Measurements from ENCODE around the gene WIPF3. TPM values are rescaled to one million over a fixed set of nuclear protein-coding genes. Genes with fewer than 3 reads are reported as not detected.

The WIPF3 gene
- total RNA-seq, 1 experiment from 2014 or later: 2.0 TPM

DNA sequence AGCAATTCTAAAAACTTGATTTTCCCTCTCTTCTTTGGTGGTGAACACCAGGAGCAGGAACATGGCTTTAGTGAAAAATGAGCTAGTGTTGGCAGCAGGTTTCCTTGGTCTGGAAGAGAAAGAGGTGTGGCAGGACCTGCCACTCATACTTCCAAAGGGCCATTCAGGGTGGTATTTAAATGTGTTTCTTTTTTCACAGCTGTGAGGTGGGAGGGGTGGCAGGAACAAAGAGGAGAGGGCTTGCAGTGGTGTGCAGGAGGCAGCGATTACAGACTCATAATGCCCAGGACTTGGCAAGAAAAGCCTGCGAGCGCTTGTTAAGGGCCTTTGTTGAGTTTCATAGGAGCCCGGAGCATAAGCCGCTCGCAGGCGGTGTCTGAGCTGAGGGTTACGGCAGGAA, 36.8 kb downstream of the WIPF3 start:
- Histone ChIP-seq H3K27ac (ENCODE audit: low read length) (no peak overlapping the region), H3K27me3 (ENCODE audit: control insufficient read depth, insufficient read depth, low read length) (peaks cover 5% of the 10 kb centered on the region), H3K9me3 (ENCODE audit: control insufficient read depth, insufficient read depth, low read depth, low read length) (no peaks in the 10 kb centered on the region), H3K4me1 (ENCODE audit: control insufficient read depth, insufficient read depth, low read length) (no peaks in the 10 kb centered on the region), H3K36me3 (ENCODE audit: control insufficient read depth, insufficient read depth, low read length) (no peaks in the 10 kb centered on the region), H3K4me3 (ENCODE audit: low read depth in 2 of 2, low read length in 2 of 2) (no peak overlapping the region)
- TF ChIP-seq TCF7L2 (IDR thresholded peaks at IDR 0.05; ENCODE audit: low read depth, low read length) (no peak), SIN3A (IDR thresholded peaks at IDR 0.05; ENCODE audit: borderline replicate concordance, insufficient read depth, low read depth, low read length) (no peak)
- TF ChIP-seq, protein P1, sequence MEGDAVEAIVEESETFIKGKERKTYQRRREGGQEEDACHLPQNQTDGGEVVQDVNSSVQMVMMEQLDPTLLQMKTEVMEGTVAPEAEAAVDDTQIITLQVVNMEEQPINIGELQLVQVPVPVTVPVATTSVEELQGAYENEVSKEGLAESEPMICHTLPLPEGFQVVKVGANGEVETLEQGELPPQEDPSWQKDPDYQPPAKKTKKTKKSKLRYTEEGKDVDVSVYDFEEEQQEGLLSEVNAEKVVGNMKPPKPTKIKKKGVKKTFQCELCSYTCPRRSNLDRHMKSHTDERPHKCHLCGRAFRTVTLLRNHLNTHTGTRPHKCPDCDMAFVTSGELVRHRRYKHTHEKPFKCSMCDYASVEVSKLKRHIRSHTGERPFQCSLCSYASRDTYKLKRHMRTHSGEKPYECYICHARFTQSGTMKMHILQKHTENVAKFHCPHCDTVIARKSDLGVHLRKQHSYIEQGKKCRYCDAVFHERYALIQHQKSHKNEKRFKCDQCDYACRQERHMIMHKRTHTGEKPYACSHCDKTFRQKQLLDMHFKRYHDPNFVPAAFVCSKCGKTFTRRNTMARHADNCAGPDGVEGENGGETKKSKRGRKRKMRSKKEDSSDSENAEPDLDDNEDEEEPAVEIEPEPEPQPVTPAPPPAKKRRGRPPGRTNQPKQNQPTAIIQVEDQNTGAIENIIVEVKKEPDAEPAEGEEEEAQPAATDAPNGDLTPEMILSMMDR (IDR thresholded peaks at IDR 0.05): no peak
- TF ChIP-seq, protein P2, sequence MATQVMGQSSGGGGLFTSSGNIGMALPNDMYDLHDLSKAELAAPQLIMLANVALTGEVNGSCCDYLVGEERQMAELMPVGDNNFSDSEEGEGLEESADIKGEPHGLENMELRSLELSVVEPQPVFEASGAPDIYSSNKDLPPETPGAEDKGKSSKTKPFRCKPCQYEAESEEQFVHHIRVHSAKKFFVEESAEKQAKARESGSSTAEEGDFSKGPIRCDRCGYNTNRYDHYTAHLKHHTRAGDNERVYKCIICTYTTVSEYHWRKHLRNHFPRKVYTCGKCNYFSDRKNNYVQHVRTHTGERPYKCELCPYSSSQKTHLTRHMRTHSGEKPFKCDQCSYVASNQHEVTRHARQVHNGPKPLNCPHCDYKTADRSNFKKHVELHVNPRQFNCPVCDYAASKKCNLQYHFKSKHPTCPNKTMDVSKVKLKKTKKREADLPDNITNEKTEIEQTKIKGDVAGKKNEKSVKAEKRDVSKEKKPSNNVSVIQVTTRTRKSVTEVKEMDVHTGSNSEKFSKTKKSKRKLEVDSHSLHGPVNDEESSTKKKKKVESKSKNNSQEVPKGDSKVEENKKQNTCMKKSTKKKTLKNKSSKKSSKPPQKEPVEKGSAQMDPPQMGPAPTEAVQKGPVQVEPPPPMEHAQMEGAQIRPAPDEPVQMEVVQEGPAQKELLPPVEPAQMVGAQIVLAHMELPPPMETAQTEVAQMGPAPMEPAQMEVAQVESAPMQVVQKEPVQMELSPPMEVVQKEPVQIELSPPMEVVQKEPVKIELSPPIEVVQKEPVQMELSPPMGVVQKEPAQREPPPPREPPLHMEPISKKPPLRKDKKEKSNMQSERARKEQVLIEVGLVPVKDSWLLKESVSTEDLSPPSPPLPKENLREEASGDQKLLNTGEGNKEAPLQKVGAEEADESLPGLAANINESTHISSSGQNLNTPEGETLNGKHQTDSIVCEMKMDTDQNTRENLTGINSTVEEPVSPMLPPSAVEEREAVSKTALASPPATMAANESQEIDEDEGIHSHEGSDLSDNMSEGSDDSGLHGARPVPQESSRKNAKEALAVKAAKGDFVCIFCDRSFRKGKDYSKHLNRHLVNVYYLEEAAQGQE (IDR thresholded peaks at IDR 0.05; ENCODE audit: insufficient read depth in 1 of 2, low read depth in 2 of 2, low read length in 1 of 2): no peak
- no peak for ATAC-seq
- intact Hi-C loops (cut with micrococcal nuclease; ENCODE audit: unreplicated experiment): no loop called here
- in situ Hi-C loops (cut with HindIII; ENCODE audit: low pct_unique_long_range_greater_than_20kb, low sequenced_read_pairs): no loop called here
- ChIA-PET POLR2A (no interaction called here), CTCF (no interaction called here)
- no TSS peak for BruUV-seq (replicated peaks)
- DNase-seq (ENCODE audit: low read depth, low spot score): no peak

DNA sequence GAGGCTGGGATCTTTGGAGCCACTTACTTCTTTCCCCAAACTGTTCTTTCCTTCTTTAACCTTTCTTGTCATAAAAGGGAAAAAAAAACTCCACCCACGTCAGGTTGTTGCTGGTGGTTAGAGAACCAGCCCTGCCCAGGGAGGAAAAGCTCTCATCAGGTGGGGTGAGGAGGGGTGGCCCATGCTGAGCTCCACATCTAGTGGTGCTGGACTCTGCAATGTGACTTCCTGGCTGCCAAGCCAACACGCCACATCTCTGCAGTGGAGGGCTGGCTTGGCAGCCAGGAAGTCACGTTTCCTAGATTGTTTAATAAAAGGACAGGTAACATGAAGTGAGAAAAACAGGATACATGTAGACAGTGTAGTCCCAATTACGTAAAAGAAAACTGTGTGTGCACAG, 37.4 kb downstream of the WIPF3 start:
- DNase-seq (ENCODE audit: low read depth, low spot score) (no peak), ATAC-seq (no peak)
- TF ChIP-seq POLR2AphosphoS5 (IDR thresholded peaks at IDR 0.05; ENCODE audit: low read depth, low read length) (no peak), TCF7L2 (IDR thresholded peaks at IDR 0.05; ENCODE audit: low read depth, low read length) (no peak), SIN3A (IDR thresholded peaks at IDR 0.05; ENCODE audit: borderline replicate concordance, insufficient read depth, low read depth, low read length) (no peak)
- TF ChIP-seq, protein P2 (IDR thresholded peaks at IDR 0.05; ENCODE audit: insufficient read depth in 1 of 2, low read depth in 2 of 2, low read length in 1 of 2): no peak
- TF ChIP-seq, protein P1 (IDR thresholded peaks at IDR 0.05): no peak
- POLR2A ChIA-PET: no interaction called here
- CTCF ChIA-PET: no interaction called here
- no peak overlapping the region for H3K27ac ChIP-seq (ENCODE audit: low read length)
- in situ Hi-C loops (cut with HindIII; ENCODE audit: low pct_unique_long_range_greater_than_20kb, low sequenced_read_pairs) (no loop called here), intact Hi-C loops (cut with micrococcal nuclease; ENCODE audit: unreplicated experiment) (no loop called here)
- no peaks in the 10 kb centered on the region for H3K9me3 ChIP-seq (ENCODE audit: control insufficient read depth, insufficient read depth, low read depth, low read length)
- H3K4me1 ChIP-seq (ENCODE audit: control insufficient read depth, insufficient read depth, low read length): no peaks in the 10 kb centered on the region
- H3K36me3 ChIP-seq (ENCODE audit: control insufficient read depth, insufficient read depth, low read length): no peaks in the 10 kb centered on the region
- no peak overlapping the region for H3K4me3 ChIP-seq (ENCODE audit: low read depth in 2 of 2, low read length in 2 of 2)
- no TSS peak for BruUV-seq (replicated peaks)
- H3K27me3 ChIP-seq (ENCODE audit: control insufficient read depth, insufficient read depth, low read length): peaks cover 5% of the 10 kb centered on the region
